A549 (cell line): ENCODE measurements around the gene ZEB1. TPM values are rescaled to one million over a fixed set of nuclear protein-coding genes. Genes with fewer than 3 reads are reported as not detected.
A peak's percentile ranks its signal among the peaks of the same experiment; 100 is the strongest.
"Not testable (repeated sequence)": the region's sequence is repeated elsewhere in the genome, so short reads cannot be mapped to it uniquely, and the experiment has no call there.

ENCODE experiments used
- ATAC-seq, 2 experiments: fragments of 200-7000 bp in 1 of 2; fragments of >200 bp in 1 of 2; cut with Nextera tagmentation in 1 of 2; cut with Tn5 transposase in 1 of 2; 3 replicates each; pipeline versions ENCODE4 v1.8.0 to v1.9.1; 2018 to 2020; ENCODE audit warnings: mild to moderate bottlenecking in 1 of 2, moderate library complexity in 1 of 2
- CTCF ChIA-PET: fragments of 300-600 bp; sonication (Branson Sonifier 250); formaldehyde crosslinking; extraction: SDS; loops from one replicate; lab custom pipeline; 2021; ENCODE audit warnings: antibody characterized with exemption, inconsistent platforms; lab: Yijun Ruan, JAX
- POLR2A ChIA-PET: fragments of 350-600 bp; formaldehyde crosslinking; extraction: SDS; loops from one replicate; lab custom pipeline; 2021; ENCODE audit warnings: antibody characterized with exemption, inconsistent platforms; lab: Yijun Ruan, JAX
- DNase-seq, 2 experiments: peaks; one replicate each; pipeline versions ENCODE4 v3.0.0 to v3.0.0-alpha.2; 2011 to 2016; ENCODE audit warnings: low read depth in 1 of 2, low spot score in 1 of 2
- FAIRE-seq: peaks from 2 replicates; lab custom pipeline; 2011; peaks lifted over from hg19 to GRCh38; lab: Jason Lieb, UNC
- H3K27ac ChIP-seq, 2 experiments: fragments of >200 bp; sonication (Bioruptor Twin); formaldehyde crosslinking; 3 replicates each; pipeline ENCODE4 v1.5.1; 2016 to 2017
- H3K4me1 ChIP-seq: fragments of >200 bp; sonication (Bioruptor Twin); formaldehyde crosslinking; 3 replicates; pipeline ENCODE4 v1.6.1; 2016
- H3K4me2 ChIP-seq: fragments of >200 bp; sonication (Bioruptor Twin); formaldehyde crosslinking; 3 replicates; pipeline ENCODE4 v1.6.1; 2016
- H3K4me3 ChIP-seq: fragments of >200 bp; sonication (Bioruptor Twin); formaldehyde crosslinking; 3 replicates; pipeline ENCODE4 v1.5.1; 2016
- H3K9me3 ChIP-seq: fragments of >200 bp; sonication (Bioruptor Twin); formaldehyde crosslinking; 3 replicates; pipeline ENCODE4 v1.6.1; 2016
- ATOH8 ChIP-seq: fragments of 250-450 bp; sonication (Bioruptor Pico); IDR thresholded peaks from 2 replicates; pipeline ENCODE4 v1.5.0; 2020; ENCODE audit warnings: low read depth, mild to moderate bottlenecking, moderate library complexity
- BCL3 ChIP-seq: fragments of >200 bp; sonication (Bioruptor Twin); formaldehyde crosslinking; IDR thresholded peaks from 3 replicates; pipeline ENCODE4 v1.6.1; 2016
- CHD2 ChIP-seq: fragments of 150-350 bp; IDR thresholded peaks from 2 replicates; pipeline ENCODE4 v1.6.1; 2014; ENCODE audit warnings: low read length; ENCODE audit not compliant: partially characterized antibody
- CTCF ChIP-seq: fragments of >200 bp; sonication (Bioruptor Twin); formaldehyde crosslinking; IDR thresholded peaks from 3 replicates; pipeline ENCODE4 v1.5.1; 2016
- ESRRA ChIP-seq: fragments of 150-350 bp; IDR thresholded peaks from 2 replicates; pipeline ENCODE4 v1.6.1; 2014; ENCODE audit warnings: mild to moderate bottlenecking, low read length, borderline replicate concordance
- FOSB ChIP-seq: fragments of 250-450 bp; sonication (Bioruptor Pico); IDR thresholded peaks from 2 replicates; pipeline ENCODE4 v1.5.0; 2020; ENCODE audit warnings: mild to moderate bottlenecking, moderate library complexity
- FOXS1 ChIP-seq: fragments of 250-450 bp; sonication (Bioruptor Pico); IDR thresholded peaks from 2 replicates; pipeline ENCODE4 v1.5.0; 2020; ENCODE audit warnings: mild to moderate bottlenecking, moderate library complexity
- HDAC2 ChIP-seq: fragments of 200-600 bp; sonication (generic); IDR thresholded peaks from 2 replicates; pipeline ENCODE4 v1.6.1; 2016
- HOXB13 ChIP-seq: fragments of 250-450 bp; sonication (Bioruptor Pico); IDR thresholded peaks from 2 replicates; pipeline ENCODE4 v1.5.0; 2020; ENCODE audit warnings: low read depth, mild to moderate bottlenecking, moderate library complexity
- HOXB5 ChIP-seq: fragments of 250-450 bp; sonication (Bioruptor Pico); IDR thresholded peaks from 2 replicates; pipeline ENCODE4 v1.5.0; 2020; ENCODE audit warnings: mild to moderate bottlenecking, moderate library complexity
- JUNB ChIP-seq: fragments of >200 bp; sonication (Bioruptor Twin); formaldehyde crosslinking; IDR thresholded peaks from 2 replicates; pipeline ENCODE4 v1.6.1; 2016
- KDM5A ChIP-seq: fragments of 200-600 bp; sonication (generic); IDR thresholded peaks from 2 replicates; pipeline ENCODE4 v1.6.1; 2016; ENCODE audit warnings: antibody characterized with exemption, mild to moderate bottlenecking
- NFE2L2 ChIP-seq: fragments of 150-350 bp; conservative IDR thresholded peaks from 2 replicates; pipeline ENCODE4 v1.6.1; 2014; ENCODE audit warnings: low read length
- POLR2A ChIP-seq: IDR thresholded peaks from 2 replicates; pipeline ENCODE4 v1.6.1; 2012; ENCODE audit warnings: mild to moderate bottlenecking, low read length
- RCOR1 ChIP-seq: fragments of 150-350 bp; IDR thresholded peaks from 2 replicates; pipeline ENCODE4 v1.6.1; 2014; ENCODE audit warnings: antibody characterized with exemption, low read length, low read depth
- REST ChIP-seq: fragments of 200-600 bp; sonication (generic); IDR thresholded peaks from 2 replicates; pipeline ENCODE4 v1.6.1; 2016; ENCODE audit warnings: antibody characterized with exemption, mild to moderate bottlenecking, moderate library complexity
- ZNF302 ChIP-seq: fragments of 250-450 bp; sonication (Bioruptor Pico); IDR thresholded peaks from 2 replicates; pipeline ENCODE4 v1.9.0; 2021; ENCODE audit warnings: inconsistent platforms, mild to moderate bottlenecking, moderate library complexity
- WGBS: methylation state at CpG from one replicate; pipeline ENCODE4 v1.1.6; 2017; ENCODE audit errors: missing lambda C conversion rate; 5-methylcytosine and 5-hydroxymethylcytosine counted together
- polyA plus RNA-seq, 4 experiments: library from polyadenylated mRNA; depleted of rRNA in 3 of 4; stranded (reverse); fragments of >200 nt; fragmentation: RNase III in 1 of 4; extraction: RNeasy Plus Mini Kit Qiagen cat#74134 plus additional on column Dnase treatment in 1 of 4; gene quantifications; 2 replicates in 3 of 4; 3 replicates in 1 of 4; pipeline ENCODE4 v1.2.3, GENCODE V29; 2011 to 2017
- TF ChIP-seq, protein P1 (sequence below): IDR thresholded peaks from 2 replicates; pipeline ENCODE4 v1.6.1; 2012

ZEB1 gene
- polyA plus RNA-seq, 2 of the 4 experiments (the other 2 are of a cell fraction): 8.1 to 23.8 TPM

DNA sequence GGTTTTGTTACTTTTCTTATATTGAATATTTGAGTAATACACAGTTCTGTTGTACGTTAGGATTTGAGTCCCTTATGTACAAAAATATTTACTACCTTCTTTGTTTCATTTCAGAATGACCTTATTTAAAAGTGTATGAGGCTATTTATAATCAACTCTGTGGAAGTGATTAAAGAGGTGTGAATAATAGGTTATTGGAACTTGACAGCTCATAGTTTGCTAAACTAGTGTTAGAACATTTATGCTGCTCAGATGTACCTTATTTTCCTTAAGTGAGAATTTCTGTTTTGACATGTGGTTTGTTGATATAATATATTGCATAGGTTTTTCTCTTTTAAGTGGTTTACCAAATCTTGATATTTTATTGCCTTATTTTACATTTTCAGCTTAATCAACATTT, 105.5 kb downstream of the ZEB1 start:
- H3K4me2 ChIP-seq: no peak overlapping the region
- CTCF ChIA-PET: interaction anchor here (1.1 kb wide), 1 partner anchor 673 kb away, joined by 4 read pairs; no protein-coding TSS in a partner anchor
- WGBS: 95% methylated on average over 1 of the region's 1 CpG
- no peaks in the 10 kb centered on the region for H3K9me3 ChIP-seq
- TF ChIP-seq FOSB (CRISPR knock-in tag) (no peak), ATOH8 (CRISPR knock-in tag) (no peak), JUNB (no peak), POLR2A (no peak), HOXB5 (no peak), KDM5A (no peak), ESRRA (no peak), REST (no peak), RCOR1 (no peak)
- ATAC-seq (no peak), DNase-seq (no peak), FAIRE-seq (peak; percentile 13)
- H3K4me3 ChIP-seq: no peak overlapping the region
- no peaks in the 10 kb centered on the region for H3K4me1 ChIP-seq
- POLR2A ChIA-PET: no interaction called here
- H3K27ac ChIP-seq: no peak overlapping the region

DNA sequence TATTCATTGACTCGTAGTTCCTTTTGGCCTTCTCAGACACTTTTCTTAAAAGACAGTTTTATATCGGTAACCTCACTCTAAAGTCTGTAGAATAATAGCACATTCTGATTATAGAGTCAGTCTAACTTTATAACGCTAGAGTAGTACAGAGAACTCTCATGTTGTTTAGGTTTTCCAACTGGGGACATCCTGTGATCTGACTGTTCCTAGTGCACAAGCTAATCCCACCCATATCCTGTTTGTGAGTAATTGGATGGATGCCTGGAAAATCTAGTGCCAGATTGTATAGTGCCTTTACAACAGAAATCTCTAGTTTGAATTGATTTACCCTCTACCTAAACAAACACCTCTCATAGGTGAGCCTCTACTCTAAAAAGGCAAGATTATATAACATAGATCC, 107.4 kb downstream of the ZEB1 start:
- ATAC-seq (no peak), DNase-seq (no peak)
- H3K4me2 ChIP-seq: no peak overlapping the region

GRCh38 chr10:31427334-31427733, 108.3 kb downstream of the ZEB1 start:
- H3K4me1 ChIP-seq, ATAC-seq, DNase-seq, POLR2A ChIA-PET, H3K4me3 ChIP-seq, H3K27ac ChIP-seq, H3K9me3 ChIP-seq, H3K4me2 ChIP-seq, CTCF ChIA-PET, FAIRE-seq: not testable (repeated sequence)
- WGBS: 94% methylated on average over 10 of the region's 10 CpGs

More for the DNA sequence above, 107.4 kb downstream of the ZEB1 start:
- 82% methylated on average over 3 of the region's 3 CpGs for WGBS
- no peak overlapping the region for H3K27ac ChIP-seq
- no peaks in the 10 kb centered on the region for H3K4me1 ChIP-seq
- no peaks in the 10 kb centered on the region for H3K9me3 ChIP-seq
- CTCF ChIA-PET: no interaction called here
- TF ChIP-seq ZNF302 (CRISPR knock-in tag): no peak
- no peak for TF ChIP-seq ESRRA
- TF ChIP-seq HDAC2: no peak
- TF ChIP-seq HOXB13 (CRISPR knock-in tag): no peak
- TF ChIP-seq, protein P1, sequence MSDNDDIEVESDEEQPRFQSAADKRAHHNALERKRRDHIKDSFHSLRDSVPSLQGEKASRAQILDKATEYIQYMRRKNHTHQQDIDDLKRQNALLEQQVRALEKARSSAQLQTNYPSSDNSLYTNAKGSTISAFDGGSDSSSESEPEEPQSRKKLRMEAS: no peak
- TF ChIP-seq NFE2L2: no peak
- no peak for TF ChIP-seq CTCF
- no peak for TF ChIP-seq FOXS1 (CRISPR knock-in tag)
- no peak for TF ChIP-seq BCL3
- TF ChIP-seq CHD2: no peak
- POLR2A ChIA-PET: no interaction called here
- no peak overlapping the region for H3K4me3 ChIP-seq
- FAIRE-seq: no peak

GRCh38 chr10:31428499-31428898, 109.5 kb downstream of the ZEB1 start:
- H3K9me3 ChIP-seq, ATAC-seq, H3K4me3 ChIP-seq, POLR2A ChIA-PET, H3K27ac ChIP-seq, H3K4me2 ChIP-seq, H3K4me1 ChIP-seq, DNase-seq, CTCF ChIA-PET: not testable (repeated sequence)
- FAIRE-seq: peak; percentile 83
